Measurements from ENCODE around the gene SEPTIN11. TPM values are rescaled to one million over a fixed set of nuclear protein-coding genes. Genes with fewer than 3 reads are reported as not detected.

The SEPTIN11 gene
- 29.3 to 52.8 TPM (median 35.4 TPM) in 5 replicates for total RNA-seq (2022; extraction: Qiagen RNA extraction; ENCODE audit: low read depth)

DNA sequence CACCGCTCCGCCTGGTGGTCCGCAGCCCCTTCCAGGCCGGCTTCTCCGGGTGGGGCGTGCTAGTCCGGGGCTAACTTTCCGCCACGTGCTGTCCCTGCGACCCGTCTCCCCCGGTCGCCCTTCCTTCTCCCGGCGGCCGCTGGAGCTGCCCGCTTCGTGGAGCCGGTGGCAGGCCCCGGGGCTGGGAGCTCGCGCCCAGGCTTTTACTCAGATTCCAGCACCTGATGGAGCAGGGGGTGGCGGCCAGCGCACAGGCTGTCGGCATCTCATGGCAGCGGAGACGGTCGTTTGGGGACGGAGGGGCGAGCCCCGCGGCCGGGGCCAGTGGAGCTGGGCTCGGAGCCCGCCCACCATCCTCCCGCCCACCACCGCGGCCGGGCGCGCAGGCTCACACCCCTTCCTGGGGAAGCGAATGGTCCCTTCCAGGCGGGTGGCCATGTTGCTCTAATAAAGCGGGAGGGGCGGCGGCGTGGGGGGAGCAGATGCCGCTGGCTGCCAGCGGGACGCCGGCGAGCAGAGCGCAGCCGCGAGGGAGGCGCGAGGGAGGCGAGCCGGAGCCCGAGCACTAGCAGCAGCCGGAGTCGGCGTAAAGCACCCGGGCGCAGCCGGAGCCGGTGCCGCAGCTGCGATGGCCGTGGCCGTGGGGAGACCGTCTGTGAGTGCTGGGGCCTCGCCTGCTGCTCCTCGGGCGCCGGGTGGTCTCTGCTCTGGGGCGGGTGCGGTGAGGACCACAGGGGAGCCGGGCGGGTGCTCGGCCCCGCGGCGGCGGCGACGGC lies at the start of gene SEPTIN11:
SEPTIN11 (plus strand) TSS at position 477 of the 776 bp plus-strand sequence; CDS start at position 629, 152 bp downstream.

Other genes starting within 250 kb of the SEPTIN11 start
- gene SOWAHB, start 51.6 kb upstream of the SEPTIN11 start, total RNA-seq (2022; extraction: Qiagen RNA extraction; ENCODE audit: low read depth) = 0.05 to 0.06 TPM in 2 of 5 replicates, not detected in the others
- gene CCNI, start 126.2 kb downstream of the SEPTIN11 start, total RNA-seq (2022; extraction: Qiagen RNA extraction; ENCODE audit: low read depth) = 63.9 to 75.0 TPM (median 69.6 TPM) in 5 replicates
- 1.8 to 5.9 TPM (median 5.4 TPM) in 5 replicates for gene CCNG2, start 207.5 kb downstream of the SEPTIN11 start, total RNA-seq (2022; extraction: Qiagen RNA extraction; ENCODE audit: low read depth)